H1 (cell line): ENCODE data around the gene SOHLH2.

Experiments
- BACH1 ChIP-seq: IDR thresholded peaks from 2 replicates; pipeline ENCODE4 v1.6.1; 2012; ENCODE audit warnings: low read length, improper control_type of control experiment
- BCL11A ChIP-seq, 2 experiments: IDR thresholded peaks; one replicate each; pipeline ENCODE4 v1.6.1; 2011; ENCODE audit warnings: low read depth in 2 of 2, low read length in 2 of 2, mild to moderate bottlenecking in 2 of 2
- CREB1 ChIP-seq: IDR thresholded peaks from 2 replicates; pipeline ENCODE4 v1.6.1; 2012; ENCODE audit warnings: inconsistent platforms
- CTCF ChIP-seq, 3 experiments: IDR thresholded peaks; 1 replicate in 2 of 3; 2 replicates in 1 of 3; pipeline versions ENCODE4 v1.5.1 to v1.6.1; 2011; ENCODE audit warnings: low read length in 3 of 3, mild to moderate bottlenecking in 3 of 3, inconsistent platforms in 2 of 3, low read depth in 1 of 3, moderate library complexity in 1 of 3; ENCODE audit not compliant: insufficient read depth in 1 of 3; ENCODE audit errors: control extremely low read depth in 1 of 3
- EZH2 ChIP-seq: fragments of 200-600 bp; sonication (generic); IDR thresholded peaks from 2 replicates; pipeline ENCODE4 v1.7.1; 2012; ENCODE audit warnings: low read depth, mild to moderate bottlenecking, moderate library complexity, low read length, inconsistent platforms; ENCODE audit not compliant: severe bottlenecking
- GABPA ChIP-seq: IDR thresholded peaks from 2 replicates; pipeline ENCODE4 v1.6.1; 2011; ENCODE audit warnings: mild to moderate bottlenecking, low read length, moderate library complexity, borderline replicate concordance; ENCODE audit not compliant: insufficient read depth
- GTF2F1 ChIP-seq: IDR thresholded peaks from 2 replicates; pipeline ENCODE4 v1.6.1; 2012; ENCODE audit warnings: low read depth, low read length, improper control_type of control experiment, borderline replicate concordance
- JUN ChIP-seq: IDR thresholded peaks from 2 replicates; pipeline ENCODE4 v1.6.1; 2011; ENCODE audit warnings: low read depth, mild to moderate bottlenecking, improper control_type of control experiment, low read length
- MAFK ChIP-seq: IDR thresholded peaks from 2 replicates; pipeline ENCODE4 v1.6.1; 2012; ENCODE audit warnings: low read depth, mild to moderate bottlenecking, improper control_type of control experiment, low read length
- TCF12 ChIP-seq: IDR thresholded peaks from 2 replicates; pipeline ENCODE4 v1.6.1; 2011; ENCODE audit warnings: low read depth, mild to moderate bottlenecking, low read length
- USF2 ChIP-seq: IDR thresholded peaks from 2 replicates; pipeline ENCODE4 v1.6.1; 2011; ENCODE audit warnings: low read length, improper control_type of control experiment
- YY1 ChIP-seq: IDR thresholded peaks from 2 replicates; pipeline ENCODE4 v1.6.1; 2011; ENCODE audit warnings: low read depth, mild to moderate bottlenecking, low read length
- ZNF274 ChIP-seq: IDR thresholded peaks from 2 replicates; pipeline ENCODE4 v1.7.0; 2012; ENCODE audit warnings: low read length, borderline replicate concordance; ENCODE audit errors: extremely low read depth

DNA sequence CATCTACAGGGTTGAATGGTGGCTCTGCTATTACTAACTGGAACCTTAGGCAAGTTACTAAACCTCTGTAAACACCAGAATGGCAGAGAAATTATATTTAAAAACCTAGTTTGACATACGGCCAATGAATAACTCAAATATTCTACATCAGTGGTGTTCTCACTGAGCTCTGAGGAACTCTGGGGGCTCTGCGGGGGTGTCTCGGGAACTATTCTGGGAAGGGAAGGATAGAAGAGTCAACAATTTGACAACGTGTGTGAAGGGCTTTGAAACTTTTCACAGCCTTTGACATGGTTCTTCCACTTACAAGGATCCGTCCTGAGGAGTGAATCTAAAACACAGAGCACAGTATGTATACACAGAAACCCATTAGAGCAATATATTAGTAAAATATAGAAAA lies 38.7 kb downstream of the SOHLH2 start:
- TF ChIP-seq BACH1, result no peak
- no peak for TF ChIP-seq CTCF (IDR thresholded peaks at IDR 0.05; ENCODE audit: control extremely low read depth in 1 of 3, insufficient read depth in 1 of 3, low read depth in 1 of 3, low read length in 3 of 3)
- no peak for TF ChIP-seq BCL11A (IDR thresholded peaks at IDR 0.05; ENCODE audit: low read depth in 2 of 2, low read length in 2 of 2)
- no peak for TF ChIP-seq GTF2F1
- TF ChIP-seq EZH2, result no peak
- no peak for TF ChIP-seq USF2
- TF ChIP-seq TCF12, result no peak
- no peak for TF ChIP-seq ZNF274
- TF ChIP-seq MAFK, result no peak
- no peak for TF ChIP-seq CREB1
- no peak for TF ChIP-seq GABPA
- no peak for TF ChIP-seq YY1
- no peak for TF ChIP-seq JUN
